GM23338 (cell line): ENCODE data around the gene CAMK2N2. TPM values are rescaled to one million over a fixed set of nuclear protein-coding genes. Genes with fewer than 3 reads are reported as not detected.

ENCODE experiments used
- ATAC-seq: fragments of 200-7000 bp; cut with Tn5 transposase; 3 replicates; pipeline ENCODE4 v1.9.1; 2020
- DNase-seq: peaks from one replicate; pipeline ENCODE4 v3.0.0-alpha.2; 2015; ENCODE audit warnings: low spot score
- H2AFZ ChIP-seq: fragments of 200-600 bp; sonication (generic); 2 replicates; pipeline ENCODE4 v1.8.0; 2016; ENCODE audit warnings: antibody characterized with exemption, mild to moderate bottlenecking, moderate library complexity
- H3F3A ChIP-seq: fragments of 200-600 bp; sonication (generic); replicated peaks from 2 replicates; pipeline ENCODE4 v1.8.0; 2017; ENCODE audit warnings: antibody characterized with exemption, mixed run types, low read depth
- H3K27ac ChIP-seq: fragments of 200-600 bp; sonication (generic); 2 replicates; pipeline ENCODE4 v1.6.1; 2016; ENCODE audit warnings: low read depth
- H3K27me3 ChIP-seq: fragments of 200-600 bp; sonication (generic); 2 replicates; pipeline ENCODE4 v1.8.0; 2016; ENCODE audit warnings: mild to moderate bottlenecking, mixed run types, moderate library complexity; ENCODE audit not compliant: insufficient read depth
- H3K36me3 ChIP-seq: fragments of 200-600 bp; sonication (generic); 2 replicates; pipeline ENCODE4 v1.8.0; 2016; ENCODE audit warnings: mild to moderate bottlenecking; ENCODE audit not compliant: insufficient read depth
- H3K4me1 ChIP-seq: fragments of 200-600 bp; sonication (generic); 2 replicates; pipeline ENCODE4 v1.8.0; 2016; ENCODE audit warnings: mild to moderate bottlenecking, moderate library complexity; ENCODE audit not compliant: insufficient read depth
- H3K4me2 ChIP-seq: fragments of 200-600 bp; sonication (generic); 2 replicates; pipeline ENCODE4 v1.7.1; 2017; ENCODE audit warnings: mixed run types
- H3K4me3 ChIP-seq: fragments of 200-600 bp; sonication (generic); 2 replicates; pipeline ENCODE4 v1.6.1; 2016; ENCODE audit warnings: mixed run types
- H3K79me2 ChIP-seq: fragments of 200-600 bp; sonication (generic); replicated peaks from 2 replicates; pipeline ENCODE4 v1.8.0; 2017; ENCODE audit warnings: mild to moderate bottlenecking; ENCODE audit not compliant: insufficient read depth
- H3K9me2 ChIP-seq: fragments of 200-600 bp; sonication (generic); 2 replicates; pipeline ENCODE4 v1.8.0; 2017; ENCODE audit not compliant: insufficient read depth
- H4K20me1 ChIP-seq: fragments of 200-600 bp; sonication (generic); replicated peaks from 2 replicates; pipeline ENCODE4 v1.8.0; 2017; ENCODE audit warnings: mild to moderate bottlenecking; ENCODE audit not compliant: insufficient read depth
- H3K27ac Mint-ChIP-seq: 2 replicates; pipeline ENCODE4 v1.8.0; 2020; ENCODE audit warnings: inconsistent platforms, mild to moderate bottlenecking, moderate library complexity, mixed read lengths
- H3K27me3 Mint-ChIP-seq: 3 replicates; pipeline ENCODE4 v1.8.0; 2022; ENCODE audit warnings: low read depth, mild to moderate bottlenecking, moderate library complexity, mixed read lengths, inconsistent platforms; ENCODE audit not compliant: insufficient read depth, poor library complexity
- H3K36me3 Mint-ChIP-seq: 3 replicates; pipeline ENCODE4 v1.8.0; 2021; ENCODE audit warnings: low read depth, mild to moderate bottlenecking, inconsistent platforms, moderate library complexity, mixed read lengths
- H3K4me1 Mint-ChIP-seq: 3 replicates; pipeline ENCODE4 v1.8.0; 2020; ENCODE audit warnings: mild to moderate bottlenecking, inconsistent platforms, mixed read lengths
- H3K4me3 Mint-ChIP-seq: 3 replicates; pipeline ENCODE4 v1.8.0; 2021; ENCODE audit warnings: moderate library complexity, mild to moderate bottlenecking, inconsistent platforms, mixed read lengths
- H3K9me3 Mint-ChIP-seq: 3 replicates; pipeline ENCODE4 v1.8.0; 2020; ENCODE audit warnings: moderate library complexity, mild to moderate bottlenecking, inconsistent platforms, mixed read lengths
- CREB1 ChIP-seq: fragments of 250-450 bp; sonication (Bioruptor Pico); IDR thresholded peaks from 2 replicates; pipeline ENCODE4 v1.5.0; 2020; ENCODE audit warnings: low read depth, mild to moderate bottlenecking, moderate library complexity
- CTCF ChIP-seq, 2 experiments: fragments of 200-600 bp in 1 of 2; sonication (generic) in 1 of 2; conservative IDR thresholded peaks; 2 replicates each; pipeline versions ENCODE4 v1.5.1 to v1.6.1; 2016 to 2017; ENCODE audit warnings: antibody characterized with exemption in 2 of 2, low read depth in 2 of 2, mild to moderate bottlenecking in 2 of 2, moderate library complexity in 1 of 2
- EZH2 ChIP-seq: fragments of 200-600 bp; sonication (generic); IDR thresholded peaks from one replicate; pipeline ENCODE4 v1.8.0; 2017; ENCODE audit warnings: antibody characterized with exemption, mild to moderate bottlenecking, low read depth; ENCODE audit not compliant: unreplicated experiment
- NANOG ChIP-seq: IDR thresholded peaks from 2 replicates; pipeline ENCODE4 v1.6.1; 2016; ENCODE audit warnings: antibody characterized with exemption, borderline replicate concordance
- REST ChIP-seq: IDR thresholded peaks from one replicate; pipeline ENCODE4 v1.6.1; 2018; ENCODE audit warnings: antibody characterized with exemption; ENCODE audit not compliant: unreplicated experiment
- ZNF114 ChIP-seq: fragments of 250-450 bp; sonication (Bioruptor Pico); IDR thresholded peaks from 2 replicates; pipeline ENCODE4 v1.5.0; 2020; ENCODE audit warnings: mild to moderate bottlenecking, moderate library complexity
- ZNF331 ChIP-seq: fragments of 250-450 bp; sonication (Bioruptor Pico); IDR thresholded peaks from 2 replicates; pipeline ENCODE4 v1.5.0; 2020; ENCODE audit warnings: low read depth, mild to moderate bottlenecking, moderate library complexity
- polyA plus RNA-seq: library from polyadenylated mRNA; unstranded; fragments of >200 nt; fragmentation: Nextera tagmentation; extraction: Ambion mirVana; gene quantifications from 2 replicates; pipeline ENCODE4 v1.2.1, GENCODE V29; 2016
- total RNA-seq: library from RNA; depleted of rRNA; stranded (reverse); fragments of >200 nt; shearing (Covaris generic); gene quantifications from 2 replicates; pipeline ENCODE4 v1.2.3, GENCODE V29; 2014
- TF ChIP-seq, protein P1 (sequence below): IDR thresholded peaks from 2 replicates; pipeline ENCODE4 v1.6.1; 2016; ENCODE audit warnings: antibody characterized with exemption

The CAMK2N2 gene
- total and polyA plus RNA-seq, 2 experiments from 2014 or later: 0.32 to 1.3 TPM

DNA sequence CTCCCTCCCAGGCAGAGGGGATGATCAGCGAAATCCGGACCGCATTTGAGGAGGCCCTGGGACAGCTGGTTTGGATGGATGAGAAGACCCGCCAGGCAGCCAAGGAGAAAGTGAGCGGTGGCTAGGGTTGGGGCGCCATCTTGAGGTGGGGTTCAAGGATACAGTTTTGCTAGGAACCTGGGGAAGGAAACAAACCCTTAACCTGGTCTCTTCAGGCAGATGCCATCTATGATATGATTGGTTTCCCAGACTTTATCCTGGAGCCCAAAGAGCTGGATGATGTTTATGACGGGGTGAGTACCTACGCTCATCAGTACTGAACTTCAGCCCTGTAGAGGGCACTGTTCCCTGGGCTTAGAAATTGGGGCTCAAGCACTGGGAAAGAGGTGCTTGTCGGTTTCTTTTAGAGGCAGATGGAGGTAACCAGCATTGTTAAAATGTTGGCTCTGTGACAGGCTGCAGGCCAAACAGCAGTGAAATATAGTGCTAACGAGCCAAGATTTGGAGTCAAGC, 28.1 kb upstream of the CAMK2N2 start (continued):
- TF ChIP-seq CTCF (conservative IDR thresholded peaks at IDR 0.05; ENCODE audit: low read depth in 2 of 2) (peak; percentile 82 to 88), NANOG (no peak), EZH2 (no peak), REST (no peak), CREB1 (CRISPR knock-in tag) (no peak), ZNF114 (no peak), ZNF331 (CRISPR knock-in tag) (no peak)
- TF ChIP-seq, protein P1, sequence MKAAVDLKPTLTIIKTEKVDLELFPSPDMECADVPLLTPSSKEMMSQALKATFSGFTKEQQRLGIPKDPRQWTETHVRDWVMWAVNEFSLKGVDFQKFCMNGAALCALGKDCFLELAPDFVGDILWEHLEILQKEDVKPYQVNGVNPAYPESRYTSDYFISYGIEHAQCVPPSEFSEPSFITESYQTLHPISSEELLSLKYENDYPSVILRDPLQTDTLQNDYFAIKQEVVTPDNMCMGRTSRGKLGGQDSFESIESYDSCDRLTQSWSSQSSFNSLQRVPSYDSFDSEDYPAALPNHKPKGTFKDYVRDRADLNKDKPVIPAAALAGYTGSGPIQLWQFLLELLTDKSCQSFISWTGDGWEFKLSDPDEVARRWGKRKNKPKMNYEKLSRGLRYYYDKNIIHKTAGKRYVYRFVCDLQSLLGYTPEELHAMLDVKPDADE: no peak

- TF ChIP-seq CTCF (conservative IDR thresholded peaks at IDR 0.05; ENCODE audit: low read depth in 2 of 2): peak; percentile 64 to 93
- TF ChIP-seq, protein P1: no peak
- Mint-ChIP-seq H3K27ac (no peak overlapping the region), H3K4me3 (no peak overlapping the region), H3K4me1 (peaks cover 5% of the 10 kb centered on the region; the same call in 1 of the 3 replicates), H3K27me3 (peaks cover 16% of the 10 kb centered on the region), H3K36me3 (no peaks in the 10 kb centered on the region), H3K9me3 (no peaks in the 10 kb centered on the region)
- Histone ChIP-seq H3K9me2 (no peaks in the 10 kb centered on the region), H2AFZ (no peak overlapping the region), H4K20me1 (no peaks in the 10 kb centered on the region), H3K4me3 (no peak overlapping the region), H3K27me3 (no peaks in the 10 kb centered on the region), H3K36me3 (no peaks in the 10 kb centered on the region), H3K79me2 (no peaks in the 10 kb centered on the region), H3K4me2 (no peak overlapping the region), H3K4me1 (no peaks in the 10 kb centered on the region), H3K27ac (no peak overlapping the region), H3F3A (no peaks in the 10 kb centered on the region)
- peak; percentile 91 for ATAC-seq
- DNase-seq: peak; percentile 95
Observed at GRCh38 chr3:184284696-184285095, 23.3 kb upstream of the CAMK2N2 start.
